Subcutaneous adipose tissue (tissue), 4 donors: Measurements from ENCODE around the gene MED22. TPM values are rescaled to one million over a fixed set of nuclear protein-coding genes. Genes with fewer than 3 reads are reported as not detected.

Experiments used
- CTCF ChIP-seq: fragments of 450-650 bp; IDR thresholded peaks from one replicate; pipeline ENCODE4 v1.5.1; 2016; ENCODE audit warnings: low read depth, mild to moderate bottlenecking, control low read depth, antibody characterized with exemption, moderate library complexity
- total RNA-seq, 4 donors: library from RNA; depleted of rRNA; stranded (reverse); fragments of >200 nt; gene quantifications; one replicate each; pipeline ENCODE4 v1.1.0, GENCODE V29; 2016

The MED22 gene
- total RNA-seq, 4 donors from 2014 or later = 15.9 to 31.3 (median 20.3) TPM

DNA sequence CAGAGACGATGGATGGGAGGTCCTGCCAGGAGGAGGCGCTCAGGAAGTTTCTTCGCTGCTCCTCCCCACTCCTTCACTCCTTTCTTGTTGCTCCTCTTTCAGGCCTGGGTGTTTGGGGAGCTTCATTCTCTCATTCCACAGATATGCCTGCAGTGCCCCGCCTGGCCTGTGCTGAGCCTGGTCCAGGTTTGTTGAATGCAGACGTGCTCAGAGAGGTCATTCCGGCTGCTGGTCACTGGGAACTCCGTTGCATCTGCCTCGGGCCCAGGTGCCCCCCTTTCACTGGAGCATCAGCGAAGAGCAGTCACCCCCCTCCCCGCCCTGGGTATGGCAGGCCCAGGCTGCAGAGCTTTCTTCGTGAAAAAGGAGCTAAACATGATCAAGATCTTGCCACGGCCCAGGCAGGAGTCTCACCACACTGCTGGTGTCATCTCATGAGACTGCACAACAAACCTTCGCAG is 27.5 kb downstream of the MED22 start:
- TF ChIP-seq CTCF = no peak

DNA sequence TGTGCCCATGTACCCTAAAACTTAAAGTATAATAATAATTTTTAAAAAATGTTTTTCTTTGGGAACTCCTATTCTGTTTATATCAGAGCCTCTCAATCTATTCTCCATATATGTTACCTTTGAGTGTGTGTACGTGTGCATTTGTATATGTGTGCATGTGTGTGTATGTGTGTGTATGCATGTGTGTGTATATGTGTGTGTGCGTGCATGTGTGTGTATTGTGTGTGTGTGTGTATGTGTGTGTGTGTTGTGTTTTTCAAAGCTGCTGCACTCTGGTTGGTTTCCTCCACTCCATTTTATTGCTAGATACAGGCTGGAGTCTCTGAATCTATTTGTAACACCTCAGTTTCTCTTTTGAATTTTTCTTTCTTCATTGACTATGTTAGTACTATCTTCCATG is 31.9 kb downstream of the MED22 start:
- no peak for TF ChIP-seq CTCF

DNA sequence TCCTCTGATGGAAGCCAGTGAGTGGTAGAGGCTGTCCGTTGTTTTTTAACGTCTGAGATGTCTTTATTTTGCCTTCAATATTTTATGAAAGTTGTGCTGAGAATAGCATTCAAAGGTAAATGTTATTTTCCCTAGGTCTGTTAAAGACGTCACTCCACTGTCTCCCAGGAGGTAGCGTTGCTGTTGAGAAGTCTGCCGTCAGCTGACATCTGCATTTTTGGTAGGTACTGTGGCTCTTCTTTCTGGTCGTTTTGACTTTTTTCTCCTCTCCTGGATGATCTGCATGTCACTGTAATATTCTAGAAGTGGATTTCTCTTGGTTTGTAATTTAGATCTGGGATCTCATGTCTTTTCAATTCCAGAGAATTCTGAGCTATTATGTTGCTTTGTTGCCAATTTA is 38.3 kb downstream of the MED22 start:
- TF ChIP-seq CTCF = no peak

- no peak for TF ChIP-seq CTCF
These were observed 40.6 kb downstream of the MED22 start for GRCh38 chr9:133307301-133307700.

GRCh38 chr9:133306242-133307204 is 41.4 kb downstream of the MED22 start:
- no peak for TF ChIP-seq CTCF

- TF ChIP-seq CTCF = no peak
These were observed 42.2 kb downstream of the MED22 start for GRCh38 chr9:133305731-133306130.

- TF ChIP-seq CTCF = no peak
These were observed 43.2 kb downstream of the MED22 start for GRCh38 chr9:133304477-133305377.
